Suprapubic skin (tissue), 4 donors: ENCODE results near the gene ANKRD34A. TPM values are rescaled to one million over a fixed set of nuclear protein-coding genes. Genes with fewer than 3 reads are reported as not detected.

Experiments
- DNase-seq, 2 donors: peaks; one replicate each; pipeline ENCODE4 v3.0.0-alpha.2; 2019; ENCODE audit warnings: low spot score in 2 of 2
- H3K27ac ChIP-seq: fragments of 200-600 bp; sonication (generic); one replicate; pipeline ENCODE4 v1.5.1; 2019
- H3K27me3 ChIP-seq: fragments of 200-600 bp; sonication (generic); one replicate; pipeline ENCODE4 v1.5.1; 2019
- H3K36me3 ChIP-seq: fragments of 200-600 bp; sonication (generic); one replicate; pipeline ENCODE4 v1.5.1; 2019
- H3K4me1 ChIP-seq: fragments of 200-600 bp; sonication (generic); one replicate; pipeline ENCODE4 v1.5.1; 2019
- H3K4me3 ChIP-seq: fragments of 200-600 bp; sonication (generic); one replicate; pipeline ENCODE4 v1.5.1; 2019; ENCODE audit warnings: mild to moderate bottlenecking
- H3K9me3 ChIP-seq: fragments of 200-600 bp; sonication (generic); one replicate; pipeline ENCODE4 v1.5.1; 2019
- CTCF ChIP-seq, 2 donors: fragments of 200-600 bp in 1 of 2; fragments of 450-650 bp in 1 of 2; sonication (generic) in 1 of 2; IDR thresholded peaks; one replicate each; pipeline ENCODE4 v1.5.1; 2016 to 2019; ENCODE audit warnings: antibody characterized with exemption in 2 of 2, mild to moderate bottlenecking in 1 of 2, moderate library complexity in 1 of 2
- EP300 ChIP-seq: sonication (generic); formaldehyde crosslinking; IDR thresholded peaks from one replicate; pipeline ENCODE4 v1.6.1; 2017; ENCODE audit warnings: antibody characterized with exemption
- POLR2A ChIP-seq, 2 donors: fragments of 450-650 bp; IDR thresholded peaks; one replicate each; pipeline ENCODE4 v1.6.1; 2017; ENCODE audit warnings: antibody characterized with exemption in 2 of 2, mild to moderate bottlenecking in 2 of 2, moderate library complexity in 2 of 2
- POLR2AphosphoS5 ChIP-seq, 3 donors: sonication (generic); formaldehyde crosslinking; IDR thresholded peaks; one replicate each; pipeline ENCODE4 v1.6.1; 2017; ENCODE audit warnings: antibody characterized with exemption in 3 of 3
- WGBS: methylation state at CpG from one replicate; pipeline ENCODE4 v1.1.5; 2018; 5-methylcytosine and 5-hydroxymethylcytosine counted together
- total RNA-seq, 4 donors: library from RNA; depleted of rRNA; stranded (reverse); fragments of >200 nt; gene quantifications; one replicate each; pipeline ENCODE4 v1.1.0, GENCODE V29; 2016

ANKRD34A gene
- total RNA-seq, 4 donors from 2014 or later, result 0.21 to 0.64 (median 0.45) TPM; not detected in 1

- H3K9me3 ChIP-seq, result no peaks in the 10 kb centered on the region
- peak overlapping the region; percentile 99 for H3K27ac ChIP-seq
- H3K36me3 ChIP-seq, result peaks cover 33% of the 10 kb centered on the region
- 35% methylated on average over 5 of the region's 5 CpGs for WGBS
- DNase-seq, result no peak
- peaks cover 34% of the 10 kb centered on the region for H3K4me1 ChIP-seq
- peak overlapping the region; percentile 76 for H3K4me3 ChIP-seq
- TF ChIP-seq POLR2AphosphoS5 (IDR thresholded peaks at IDR 0.05) (no peak), POLR2A (IDR thresholded peaks at IDR 0.05) (no peak), CTCF (IDR thresholded peaks at IDR 0.05) (no peak)
- no peaks in the 10 kb centered on the region for H3K27me3 ChIP-seq
These were observed 28.7 kb upstream of the ANKRD34A start for GRCh38 chr1:145992958-145993617.

- DNase-seq, result peak; percentile 43 to 49
- Histone ChIP-seq H3K27ac (peak overlapping the region; percentile 99), H3K4me3 (peak overlapping the region; percentile 76), H3K4me1 (peaks cover 30% of the 10 kb centered on the region), H3K36me3 (peaks cover 33% of the 10 kb centered on the region), H3K9me3 (no peaks in the 10 kb centered on the region), H3K27me3 (no peaks in the 10 kb centered on the region)
- WGBS, result 25% methylated on average over 1 of the region's 1 CpG
- peak in 1 of 2 donors; percentile 2 for TF ChIP-seq POLR2A (IDR thresholded peaks at IDR 0.05)
- no peak for TF ChIP-seq EP300
- peak in 1 of 3 donors; percentile 24 for TF ChIP-seq POLR2AphosphoS5 (IDR thresholded peaks at IDR 0.05)
These were observed 28.1 kb upstream of the ANKRD34A start for GRCh38 chr1:145992502-145992936.

- Histone ChIP-seq H3K9me3 (no peaks in the 10 kb centered on the region), H3K4me1 (peaks cover 27% of the 10 kb centered on the region), H3K4me3 (peak overlapping the region; percentile 76), H3K27ac (peak overlapping the region; percentile 99), H3K36me3 (peaks cover 33% of the 10 kb centered on the region), H3K27me3 (no peaks in the 10 kb centered on the region)
- DNase-seq, result peak in 1 of 2 donors; percentile 54
- TF ChIP-seq EP300, result no peak
- TF ChIP-seq POLR2AphosphoS5 (IDR thresholded peaks at IDR 0.05), result peak in 2 of 3 donors; percentile 44 to 55
- TF ChIP-seq POLR2A (IDR thresholded peaks at IDR 0.05), result peak; percentile 9 to 57
- 49% methylated on average over 10 of the region's 10 CpGs for WGBS
These were observed 27.5 kb upstream of the ANKRD34A start for GRCh38 chr1:145991735-145992412.

GRCh38 chr1:145990249-145990855 is 26.0 kb upstream of the ANKRD34A start:
- peak in 1 of 2 donors; percentile 66 for DNase-seq
- whole genome bisulfite sequencing, result 66% methylated on average over 7 of the region's 7 CpGs
- TF ChIP-seq POLR2AphosphoS5 (IDR thresholded peaks at IDR 0.05) (peak in 1 of 3 donors; percentile 44), EP300 (no peak), CTCF (IDR thresholded peaks at IDR 0.05) (no peak), POLR2A (IDR thresholded peaks at IDR 0.05) (peak in 1 of 2 donors; percentile 34)
- no peaks in the 10 kb centered on the region for H3K9me3 ChIP-seq
- H3K36me3 ChIP-seq, result peaks cover 29% of the 10 kb centered on the region
- H3K27me3 ChIP-seq, result no peaks in the 10 kb centered on the region
- H3K4me3 ChIP-seq, result no peak overlapping the region
- peak overlapping the region; percentile 99 for H3K27ac ChIP-seq
- H3K4me1 ChIP-seq, result peaks cover 39% of the 10 kb centered on the region

- WGBS, result 48% methylated on average over 5 of the region's 5 CpGs
- Histone ChIP-seq H3K4me1 (peaks cover 54% of the 10 kb centered on the region), H3K27me3 (no peaks in the 10 kb centered on the region), H3K4me3 (no peak overlapping the region), H3K36me3 (peaks cover 13% of the 10 kb centered on the region), H3K27ac (peak overlapping the region; percentile 10), H3K9me3 (no peaks in the 10 kb centered on the region)
- peak in 1 of 2 donors; percentile 58 for DNase-seq
- TF ChIP-seq EP300 (no peak), POLR2AphosphoS5 (IDR thresholded peaks at IDR 0.05) (no peak), CTCF (IDR thresholded peaks at IDR 0.05) (no peak), POLR2A (IDR thresholded peaks at IDR 0.05) (no peak)
These were observed 24.4 kb upstream of the ANKRD34A start for GRCh38 chr1:145988773-145989172.

GRCh38 chr1:145987926-145988325 is 23.6 kb upstream of the ANKRD34A start:
- Histone ChIP-seq H3K4me1 (peaks cover 55% of the 10 kb centered on the region), H3K9me3 (no peaks in the 10 kb centered on the region), H3K4me3 (no peak overlapping the region), H3K27me3 (no peaks in the 10 kb centered on the region), H3K27ac (peak overlapping the region; percentile 10), H3K36me3 (peaks cover 4% of the 10 kb centered on the region)
- no peak for TF ChIP-seq POLR2AphosphoS5 (IDR thresholded peaks at IDR 0.05)
- no peak for TF ChIP-seq EP300
- TF ChIP-seq POLR2A (IDR thresholded peaks at IDR 0.05), result no peak
- no peak for TF ChIP-seq CTCF (IDR thresholded peaks at IDR 0.05)
- WGBS, result 100% methylated on average over 1 of the region's 1 CpG
- DNase-seq, result no peak
